HEK293 (cell line): Measurements from ENCODE around the gene EFCAB14.

Source experiments
- CTCF ChIP-seq: fragments of 450-650 bp; formaldehyde crosslinking; IDR thresholded peaks from 2 replicates; pipeline ENCODE4 v1.5.1; 2016; ENCODE audit warnings: missing biosample characterization, missing genetic modification characterization
- PRDM10 ChIP-seq: fragments of 450-650 bp; formaldehyde crosslinking; IDR thresholded peaks from 2 replicates; pipeline ENCODE4 v1.5.1; 2016; ENCODE audit warnings: missing biosample characterization, missing genetic modification characterization
- RBAK ChIP-seq: fragments of 450-650 bp; formaldehyde crosslinking; IDR thresholded peaks from 2 replicates; pipeline ENCODE4 v1.5.1; 2016; ENCODE audit warnings: missing biosample characterization, missing genetic modification characterization
- REST ChIP-seq: fragments of 450-650 bp; formaldehyde crosslinking; IDR thresholded peaks from 2 replicates; pipeline ENCODE4 v1.5.1; 2016; ENCODE audit warnings: missing biosample characterization, missing genetic modification characterization
- ZNF146 ChIP-seq: fragments of 450-650 bp; formaldehyde crosslinking; IDR thresholded peaks from 2 replicates; pipeline ENCODE4 v1.5.1; 2016; ENCODE audit warnings: missing biosample characterization, missing genetic modification characterization
- ZNF174 ChIP-seq: fragments of 450-650 bp; formaldehyde crosslinking; IDR thresholded peaks from 2 replicates; pipeline ENCODE4 v1.5.0; 2017; ENCODE audit warnings: missing biosample characterization, mild to moderate bottlenecking, missing genetic modification characterization
- ZNF280D ChIP-seq: fragments of 450-650 bp; formaldehyde crosslinking; IDR thresholded peaks from 2 replicates; pipeline ENCODE4 v1.5.1; 2016; ENCODE audit warnings: missing biosample characterization, missing genetic modification characterization
- ZNF549 ChIP-seq: fragments of 450-650 bp; IDR thresholded peaks from 2 replicates; pipeline ENCODE4 v1.5.1; 2018; ENCODE audit warnings: missing biosample characterization, missing genetic modification characterization, mild to moderate bottlenecking, inconsistent platforms, moderate library complexity
- ZNF677 ChIP-seq: fragments of 450-650 bp; IDR thresholded peaks from 2 replicates; pipeline ENCODE4 v1.5.0; 2018; ENCODE audit warnings: missing biosample characterization, mild to moderate bottlenecking, missing genetic modification characterization, moderate library complexity
- ZNF777 ChIP-seq: fragments of 450-650 bp; formaldehyde crosslinking; IDR thresholded peaks from 2 replicates; pipeline ENCODE4 v1.5.1; 2017; ENCODE audit warnings: missing biosample characterization, missing genetic modification characterization, borderline replicate concordance
- ZNF785 ChIP-seq: fragments of 450-650 bp; formaldehyde crosslinking; IDR thresholded peaks from 2 replicates; pipeline ENCODE4 v1.5.1; 2016; ENCODE audit warnings: missing biosample characterization, missing genetic modification characterization
- ZNF792 ChIP-seq: fragments of 450-650 bp; formaldehyde crosslinking; IDR thresholded peaks from 2 replicates; pipeline ENCODE4 v1.5.1; 2016; ENCODE audit warnings: missing biosample characterization, missing genetic modification characterization
- ZSCAN5A ChIP-seq: fragments of 450-650 bp; formaldehyde crosslinking; IDR thresholded peaks from 2 replicates; pipeline ENCODE4 v1.5.1; 2016; ENCODE audit warnings: missing biosample characterization, missing genetic modification characterization
- TF ChIP-seq, protein P1 (sequence below): sonication (generic); formaldehyde crosslinking; IDR thresholded peaks from 2 replicates; pipeline ENCODE4 v1.8.1; 2022; ENCODE audit warnings: mild to moderate bottlenecking, moderate library complexity, missing genetic modification reagents

DNA sequence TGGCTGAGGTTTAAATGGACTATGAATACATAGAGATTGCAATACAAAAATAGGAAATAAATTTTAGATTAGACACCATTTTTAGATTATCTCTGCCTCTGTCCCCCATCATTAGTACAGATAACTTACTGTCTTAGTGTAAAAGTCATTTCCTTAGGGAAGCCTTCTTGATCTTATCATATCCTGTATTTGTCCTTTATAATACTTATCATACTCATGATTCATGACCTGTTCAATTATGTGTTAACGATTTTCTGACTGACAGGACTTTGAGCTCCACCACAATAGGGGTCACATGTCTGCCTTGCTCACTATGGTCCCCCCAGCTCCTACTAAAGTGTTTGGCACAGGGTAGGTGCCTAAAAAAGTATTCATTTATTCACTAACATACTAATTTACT, 32.7 kb downstream of the EFCAB14 start:
- TF ChIP-seq CTCF (no peak), ZSCAN5A (tag by site-specific recombination) (no peak), ZNF777 (tag by site-specific recombination) (no peak), RBAK (tag by site-specific recombination) (no peak), ZNF174 (tag by site-specific recombination) (no peak), ZNF280D (no peak), ZNF677 (no peak), ZNF146 (tag by site-specific recombination) (no peak), ZNF785 (no peak), ZNF549 (no peak), ZNF792 (no peak), REST (tag by site-specific recombination) (no peak), PRDM10 (no peak)
- TF ChIP-seq, protein P1, sequence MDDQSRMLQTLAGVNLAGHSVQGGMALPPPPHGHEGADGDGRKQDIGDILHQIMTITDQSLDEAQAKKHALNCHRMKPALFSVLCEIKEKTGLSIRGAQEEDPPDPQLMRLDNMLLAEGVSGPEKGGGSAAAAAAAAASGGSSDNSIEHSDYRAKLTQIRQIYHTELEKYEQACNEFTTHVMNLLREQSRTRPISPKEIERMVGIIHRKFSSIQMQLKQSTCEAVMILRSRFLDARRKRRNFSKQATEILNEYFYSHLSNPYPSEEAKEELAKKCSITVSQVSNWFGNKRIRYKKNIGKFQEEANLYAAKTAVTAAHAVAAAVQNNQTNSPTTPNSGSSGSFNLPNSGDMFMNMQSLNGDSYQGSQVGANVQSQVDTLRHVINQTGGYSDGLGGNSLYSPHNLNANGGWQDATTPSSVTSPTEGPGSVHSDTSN (CRISPR knock-in tag): no peak
